OCI-LY1 (cell line): Measurements from ENCODE around the gene LRP1-AS.

Experiments used
- CTCF ChIP-seq: fragments of 200-600 bp; sonication (generic), shearing (Covaris generic); IDR thresholded peaks from 2 replicates; pipeline ENCODE4 v1.5.1; 2017; ENCODE audit warnings: mild to moderate bottlenecking, antibody characterized with exemption, low read length, moderate library complexity, mixed read lengths
- EZH2 ChIP-seq: fragments of 200-600 bp; sonication (generic), shearing (Covaris generic); IDR thresholded peaks from 2 replicates; pipeline ENCODE4 v1.8.0; 2017; ENCODE audit warnings: borderline replicate concordance, mixed run types, mild to moderate bottlenecking, antibody characterized with exemption, low read length, moderate library complexity, mixed read lengths

- TF ChIP-seq CTCF (no peak), EZH2 (no peak)
These were observed 49.5 kb upstream of the LRP1-AS start for GRCh38 chr12:57196956-57197355.
